GM23338 (cell line): ENCODE data around the gene GPX1. TPM values are rescaled to one million over a fixed set of nuclear protein-coding genes. Genes with fewer than 3 reads are reported as not detected.

Experiments used
- ATAC-seq: fragments of 200-7000 bp; cut with Tn5 transposase; 3 replicates; pipeline ENCODE4 v1.9.1; 2020
- DNase-seq: peaks from one replicate; pipeline ENCODE4 v3.0.0-alpha.2; 2015; ENCODE audit warnings: low spot score
- H2AFZ ChIP-seq: fragments of 200-600 bp; sonication (generic); 2 replicates; pipeline ENCODE4 v1.8.0; 2016; ENCODE audit warnings: antibody characterized with exemption, mild to moderate bottlenecking, moderate library complexity
- H3F3A ChIP-seq: fragments of 200-600 bp; sonication (generic); replicated peaks from 2 replicates; pipeline ENCODE4 v1.8.0; 2017; ENCODE audit warnings: antibody characterized with exemption, mixed run types, low read depth
- H3K27ac ChIP-seq: fragments of 200-600 bp; sonication (generic); 2 replicates; pipeline ENCODE4 v1.6.1; 2016; ENCODE audit warnings: low read depth
- H3K27me3 ChIP-seq: fragments of 200-600 bp; sonication (generic); 2 replicates; pipeline ENCODE4 v1.8.0; 2016; ENCODE audit warnings: mild to moderate bottlenecking, mixed run types, moderate library complexity; ENCODE audit not compliant: insufficient read depth
- H3K36me3 ChIP-seq: fragments of 200-600 bp; sonication (generic); 2 replicates; pipeline ENCODE4 v1.8.0; 2016; ENCODE audit warnings: mild to moderate bottlenecking; ENCODE audit not compliant: insufficient read depth
- H3K4me1 ChIP-seq: fragments of 200-600 bp; sonication (generic); 2 replicates; pipeline ENCODE4 v1.8.0; 2016; ENCODE audit warnings: mild to moderate bottlenecking, moderate library complexity; ENCODE audit not compliant: insufficient read depth
- H3K4me2 ChIP-seq: fragments of 200-600 bp; sonication (generic); 2 replicates; pipeline ENCODE4 v1.7.1; 2017; ENCODE audit warnings: mixed run types
- H3K4me3 ChIP-seq: fragments of 200-600 bp; sonication (generic); 2 replicates; pipeline ENCODE4 v1.6.1; 2016; ENCODE audit warnings: mixed run types
- H3K79me2 ChIP-seq: fragments of 200-600 bp; sonication (generic); replicated peaks from 2 replicates; pipeline ENCODE4 v1.8.0; 2017; ENCODE audit warnings: mild to moderate bottlenecking; ENCODE audit not compliant: insufficient read depth
- H3K9me2 ChIP-seq: fragments of 200-600 bp; sonication (generic); 2 replicates; pipeline ENCODE4 v1.8.0; 2017; ENCODE audit not compliant: insufficient read depth
- H4K20me1 ChIP-seq: fragments of 200-600 bp; sonication (generic); replicated peaks from 2 replicates; pipeline ENCODE4 v1.8.0; 2017; ENCODE audit warnings: mild to moderate bottlenecking; ENCODE audit not compliant: insufficient read depth
- H3K27ac Mint-ChIP-seq: 2 replicates; pipeline ENCODE4 v1.8.0; 2020; ENCODE audit warnings: inconsistent platforms, mild to moderate bottlenecking, moderate library complexity, mixed read lengths
- H3K27me3 Mint-ChIP-seq: 3 replicates; pipeline ENCODE4 v1.8.0; 2022; ENCODE audit warnings: low read depth, mild to moderate bottlenecking, moderate library complexity, mixed read lengths, inconsistent platforms; ENCODE audit not compliant: insufficient read depth, poor library complexity
- H3K36me3 Mint-ChIP-seq: 3 replicates; pipeline ENCODE4 v1.8.0; 2021; ENCODE audit warnings: low read depth, mild to moderate bottlenecking, inconsistent platforms, moderate library complexity, mixed read lengths
- H3K4me1 Mint-ChIP-seq: 3 replicates; pipeline ENCODE4 v1.8.0; 2020; ENCODE audit warnings: mild to moderate bottlenecking, inconsistent platforms, mixed read lengths
- H3K4me3 Mint-ChIP-seq: 3 replicates; pipeline ENCODE4 v1.8.0; 2021; ENCODE audit warnings: moderate library complexity, mild to moderate bottlenecking, inconsistent platforms, mixed read lengths
- H3K9me3 Mint-ChIP-seq: 3 replicates; pipeline ENCODE4 v1.8.0; 2020; ENCODE audit warnings: moderate library complexity, mild to moderate bottlenecking, inconsistent platforms, mixed read lengths
- CREB1 ChIP-seq: fragments of 250-450 bp; sonication (Bioruptor Pico); IDR thresholded peaks from 2 replicates; pipeline ENCODE4 v1.5.0; 2020; ENCODE audit warnings: low read depth, mild to moderate bottlenecking, moderate library complexity
- EZH2 ChIP-seq: fragments of 200-600 bp; sonication (generic); IDR thresholded peaks from one replicate; pipeline ENCODE4 v1.8.0; 2017; ENCODE audit warnings: antibody characterized with exemption, mild to moderate bottlenecking, low read depth; ENCODE audit not compliant: unreplicated experiment
- EZH2phosphoT487 ChIP-seq: fragments of 200-600 bp; sonication (generic); IDR thresholded peaks from one replicate; pipeline ENCODE4 v1.8.1; 2018; ENCODE audit warnings: antibody characterized with exemption; ENCODE audit not compliant: unreplicated experiment
- JUNB ChIP-seq: IDR thresholded peaks from one replicate; pipeline ENCODE4 v1.6.1; 2016; ENCODE audit warnings: antibody characterized with exemption; ENCODE audit not compliant: unreplicated experiment
- NANOG ChIP-seq: IDR thresholded peaks from 2 replicates; pipeline ENCODE4 v1.6.1; 2016; ENCODE audit warnings: antibody characterized with exemption, borderline replicate concordance
- POLR2AphosphoS5 ChIP-seq: IDR thresholded peaks from 2 replicates; pipeline ENCODE4 v1.6.1; 2016; ENCODE audit warnings: antibody characterized with exemption, low read depth
- STAT1 ChIP-seq: IDR thresholded peaks from one replicate; pipeline ENCODE4 v1.6.1; 2016; ENCODE audit warnings: antibody characterized with exemption; ENCODE audit not compliant: unreplicated experiment
- ZNF114 ChIP-seq: fragments of 250-450 bp; sonication (Bioruptor Pico); IDR thresholded peaks from 2 replicates; pipeline ENCODE4 v1.5.0; 2020; ENCODE audit warnings: mild to moderate bottlenecking, moderate library complexity
- ZNF331 ChIP-seq: fragments of 250-450 bp; sonication (Bioruptor Pico); IDR thresholded peaks from 2 replicates; pipeline ENCODE4 v1.5.0; 2020; ENCODE audit warnings: low read depth, mild to moderate bottlenecking, moderate library complexity
- polyA plus RNA-seq: library from polyadenylated mRNA; unstranded; fragments of >200 nt; fragmentation: Nextera tagmentation; extraction: Ambion mirVana; gene quantifications from 2 replicates; pipeline ENCODE4 v1.2.1, GENCODE V29; 2016
- total RNA-seq: library from RNA; depleted of rRNA; stranded (reverse); fragments of >200 nt; shearing (Covaris generic); gene quantifications from 2 replicates; pipeline ENCODE4 v1.2.3, GENCODE V29; 2014
- TF ChIP-seq, protein P1 (sequence below): IDR thresholded peaks from one replicate; pipeline ENCODE4 v1.6.1; 2018; ENCODE audit warnings: antibody characterized with exemption; ENCODE audit not compliant: unreplicated experiment
- TF ChIP-seq, protein P2 (sequence below), 2 experiments: fragments of 200-600 bp in 1 of 2; sonication (generic) in 1 of 2; conservative IDR thresholded peaks; 2 replicates each; pipeline versions ENCODE4 v1.5.1 to v1.6.1; 2016 to 2017; ENCODE audit warnings: antibody characterized with exemption in 2 of 2, low read depth in 2 of 2, mild to moderate bottlenecking in 2 of 2, moderate library complexity in 1 of 2
- TF ChIP-seq, protein P3 (sequence below): fragments of 250-450 bp; sonication (Bioruptor Pico); IDR thresholded peaks from 2 replicates; pipeline ENCODE4 v1.5.0; 2020; ENCODE audit warnings: mild to moderate bottlenecking, moderate library complexity
- TF ChIP-seq, protein P4 (sequence below): IDR thresholded peaks from 2 replicates; pipeline ENCODE4 v1.6.1; 2016; ENCODE audit warnings: antibody characterized with exemption

The GPX1 gene
- total and polyA plus RNA-seq, 2 experiments from 2014 or later, result 247 to 394 TPM

DNA sequence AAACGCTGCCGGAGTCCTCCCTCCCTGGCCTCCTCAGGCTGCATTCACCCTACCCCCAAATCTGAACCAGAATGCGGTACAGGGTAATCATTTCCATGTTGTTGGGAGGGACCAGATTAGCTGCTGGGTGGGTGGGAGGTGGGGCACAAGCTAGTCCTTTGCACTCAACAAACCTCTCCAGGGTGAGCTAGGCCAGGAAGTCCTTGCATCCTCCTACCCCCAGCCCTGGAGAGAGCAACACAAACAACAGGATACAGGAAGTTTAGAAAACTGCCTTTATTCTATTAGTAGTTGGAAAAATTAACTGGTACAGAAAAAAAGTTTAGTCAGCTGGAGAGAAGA lies 702 bp upstream of the GPX1 start:
- peak overlapping the region; percentile 96 for H3K4me3 Mint-ChIP-seq
- Histone ChIP-seq H3K27ac (peak overlapping the region; percentile 95), H3F3A (peaks cover 37% of the 10 kb centered on the region), H3K4me3 (peak overlapping the region; percentile 94), H3K4me2 (peak overlapping the region; percentile 92), H3K4me1 (peaks cover 14% of the 10 kb centered on the region; the same call in 1 of the 2 replicates), H2AFZ (no peak overlapping the region), H3K27me3 (no peaks in the 10 kb centered on the region), H3K79me2 (peaks cover 17% of the 10 kb centered on the region), H3K36me3 (peaks cover 38% of the 10 kb centered on the region), H4K20me1 (peaks cover 11% of the 10 kb centered on the region), H3K9me2 (no peaks in the 10 kb centered on the region)
- peak overlapping the region; percentile 95 for H3K27ac Mint-ChIP-seq
- H3K36me3 Mint-ChIP-seq, result peaks cover 80% of the 10 kb centered on the region
- peaks cover 12% of the 10 kb centered on the region for H3K27me3 Mint-ChIP-seq
- TF ChIP-seq NANOG (no peak), POLR2AphosphoS5 (no peak), EZH2 (no peak), EZH2phosphoT487 (no peak), ZNF114 (CRISPR knock-in tag) (no peak), CREB1 (CRISPR knock-in tag) (no peak), ZNF331 (CRISPR knock-in tag) (no peak), JUNB (no peak), STAT1 (no peak)
- TF ChIP-seq, protein P1, sequence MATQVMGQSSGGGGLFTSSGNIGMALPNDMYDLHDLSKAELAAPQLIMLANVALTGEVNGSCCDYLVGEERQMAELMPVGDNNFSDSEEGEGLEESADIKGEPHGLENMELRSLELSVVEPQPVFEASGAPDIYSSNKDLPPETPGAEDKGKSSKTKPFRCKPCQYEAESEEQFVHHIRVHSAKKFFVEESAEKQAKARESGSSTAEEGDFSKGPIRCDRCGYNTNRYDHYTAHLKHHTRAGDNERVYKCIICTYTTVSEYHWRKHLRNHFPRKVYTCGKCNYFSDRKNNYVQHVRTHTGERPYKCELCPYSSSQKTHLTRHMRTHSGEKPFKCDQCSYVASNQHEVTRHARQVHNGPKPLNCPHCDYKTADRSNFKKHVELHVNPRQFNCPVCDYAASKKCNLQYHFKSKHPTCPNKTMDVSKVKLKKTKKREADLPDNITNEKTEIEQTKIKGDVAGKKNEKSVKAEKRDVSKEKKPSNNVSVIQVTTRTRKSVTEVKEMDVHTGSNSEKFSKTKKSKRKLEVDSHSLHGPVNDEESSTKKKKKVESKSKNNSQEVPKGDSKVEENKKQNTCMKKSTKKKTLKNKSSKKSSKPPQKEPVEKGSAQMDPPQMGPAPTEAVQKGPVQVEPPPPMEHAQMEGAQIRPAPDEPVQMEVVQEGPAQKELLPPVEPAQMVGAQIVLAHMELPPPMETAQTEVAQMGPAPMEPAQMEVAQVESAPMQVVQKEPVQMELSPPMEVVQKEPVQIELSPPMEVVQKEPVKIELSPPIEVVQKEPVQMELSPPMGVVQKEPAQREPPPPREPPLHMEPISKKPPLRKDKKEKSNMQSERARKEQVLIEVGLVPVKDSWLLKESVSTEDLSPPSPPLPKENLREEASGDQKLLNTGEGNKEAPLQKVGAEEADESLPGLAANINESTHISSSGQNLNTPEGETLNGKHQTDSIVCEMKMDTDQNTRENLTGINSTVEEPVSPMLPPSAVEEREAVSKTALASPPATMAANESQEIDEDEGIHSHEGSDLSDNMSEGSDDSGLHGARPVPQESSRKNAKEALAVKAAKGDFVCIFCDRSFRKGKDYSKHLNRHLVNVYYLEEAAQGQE, result no peak
- TF ChIP-seq, protein P2, sequence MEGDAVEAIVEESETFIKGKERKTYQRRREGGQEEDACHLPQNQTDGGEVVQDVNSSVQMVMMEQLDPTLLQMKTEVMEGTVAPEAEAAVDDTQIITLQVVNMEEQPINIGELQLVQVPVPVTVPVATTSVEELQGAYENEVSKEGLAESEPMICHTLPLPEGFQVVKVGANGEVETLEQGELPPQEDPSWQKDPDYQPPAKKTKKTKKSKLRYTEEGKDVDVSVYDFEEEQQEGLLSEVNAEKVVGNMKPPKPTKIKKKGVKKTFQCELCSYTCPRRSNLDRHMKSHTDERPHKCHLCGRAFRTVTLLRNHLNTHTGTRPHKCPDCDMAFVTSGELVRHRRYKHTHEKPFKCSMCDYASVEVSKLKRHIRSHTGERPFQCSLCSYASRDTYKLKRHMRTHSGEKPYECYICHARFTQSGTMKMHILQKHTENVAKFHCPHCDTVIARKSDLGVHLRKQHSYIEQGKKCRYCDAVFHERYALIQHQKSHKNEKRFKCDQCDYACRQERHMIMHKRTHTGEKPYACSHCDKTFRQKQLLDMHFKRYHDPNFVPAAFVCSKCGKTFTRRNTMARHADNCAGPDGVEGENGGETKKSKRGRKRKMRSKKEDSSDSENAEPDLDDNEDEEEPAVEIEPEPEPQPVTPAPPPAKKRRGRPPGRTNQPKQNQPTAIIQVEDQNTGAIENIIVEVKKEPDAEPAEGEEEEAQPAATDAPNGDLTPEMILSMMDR (conservative IDR thresholded peaks at IDR 0.05; ENCODE audit: low read depth in 2 of 2), result no peak
- TF ChIP-seq, protein P3, sequence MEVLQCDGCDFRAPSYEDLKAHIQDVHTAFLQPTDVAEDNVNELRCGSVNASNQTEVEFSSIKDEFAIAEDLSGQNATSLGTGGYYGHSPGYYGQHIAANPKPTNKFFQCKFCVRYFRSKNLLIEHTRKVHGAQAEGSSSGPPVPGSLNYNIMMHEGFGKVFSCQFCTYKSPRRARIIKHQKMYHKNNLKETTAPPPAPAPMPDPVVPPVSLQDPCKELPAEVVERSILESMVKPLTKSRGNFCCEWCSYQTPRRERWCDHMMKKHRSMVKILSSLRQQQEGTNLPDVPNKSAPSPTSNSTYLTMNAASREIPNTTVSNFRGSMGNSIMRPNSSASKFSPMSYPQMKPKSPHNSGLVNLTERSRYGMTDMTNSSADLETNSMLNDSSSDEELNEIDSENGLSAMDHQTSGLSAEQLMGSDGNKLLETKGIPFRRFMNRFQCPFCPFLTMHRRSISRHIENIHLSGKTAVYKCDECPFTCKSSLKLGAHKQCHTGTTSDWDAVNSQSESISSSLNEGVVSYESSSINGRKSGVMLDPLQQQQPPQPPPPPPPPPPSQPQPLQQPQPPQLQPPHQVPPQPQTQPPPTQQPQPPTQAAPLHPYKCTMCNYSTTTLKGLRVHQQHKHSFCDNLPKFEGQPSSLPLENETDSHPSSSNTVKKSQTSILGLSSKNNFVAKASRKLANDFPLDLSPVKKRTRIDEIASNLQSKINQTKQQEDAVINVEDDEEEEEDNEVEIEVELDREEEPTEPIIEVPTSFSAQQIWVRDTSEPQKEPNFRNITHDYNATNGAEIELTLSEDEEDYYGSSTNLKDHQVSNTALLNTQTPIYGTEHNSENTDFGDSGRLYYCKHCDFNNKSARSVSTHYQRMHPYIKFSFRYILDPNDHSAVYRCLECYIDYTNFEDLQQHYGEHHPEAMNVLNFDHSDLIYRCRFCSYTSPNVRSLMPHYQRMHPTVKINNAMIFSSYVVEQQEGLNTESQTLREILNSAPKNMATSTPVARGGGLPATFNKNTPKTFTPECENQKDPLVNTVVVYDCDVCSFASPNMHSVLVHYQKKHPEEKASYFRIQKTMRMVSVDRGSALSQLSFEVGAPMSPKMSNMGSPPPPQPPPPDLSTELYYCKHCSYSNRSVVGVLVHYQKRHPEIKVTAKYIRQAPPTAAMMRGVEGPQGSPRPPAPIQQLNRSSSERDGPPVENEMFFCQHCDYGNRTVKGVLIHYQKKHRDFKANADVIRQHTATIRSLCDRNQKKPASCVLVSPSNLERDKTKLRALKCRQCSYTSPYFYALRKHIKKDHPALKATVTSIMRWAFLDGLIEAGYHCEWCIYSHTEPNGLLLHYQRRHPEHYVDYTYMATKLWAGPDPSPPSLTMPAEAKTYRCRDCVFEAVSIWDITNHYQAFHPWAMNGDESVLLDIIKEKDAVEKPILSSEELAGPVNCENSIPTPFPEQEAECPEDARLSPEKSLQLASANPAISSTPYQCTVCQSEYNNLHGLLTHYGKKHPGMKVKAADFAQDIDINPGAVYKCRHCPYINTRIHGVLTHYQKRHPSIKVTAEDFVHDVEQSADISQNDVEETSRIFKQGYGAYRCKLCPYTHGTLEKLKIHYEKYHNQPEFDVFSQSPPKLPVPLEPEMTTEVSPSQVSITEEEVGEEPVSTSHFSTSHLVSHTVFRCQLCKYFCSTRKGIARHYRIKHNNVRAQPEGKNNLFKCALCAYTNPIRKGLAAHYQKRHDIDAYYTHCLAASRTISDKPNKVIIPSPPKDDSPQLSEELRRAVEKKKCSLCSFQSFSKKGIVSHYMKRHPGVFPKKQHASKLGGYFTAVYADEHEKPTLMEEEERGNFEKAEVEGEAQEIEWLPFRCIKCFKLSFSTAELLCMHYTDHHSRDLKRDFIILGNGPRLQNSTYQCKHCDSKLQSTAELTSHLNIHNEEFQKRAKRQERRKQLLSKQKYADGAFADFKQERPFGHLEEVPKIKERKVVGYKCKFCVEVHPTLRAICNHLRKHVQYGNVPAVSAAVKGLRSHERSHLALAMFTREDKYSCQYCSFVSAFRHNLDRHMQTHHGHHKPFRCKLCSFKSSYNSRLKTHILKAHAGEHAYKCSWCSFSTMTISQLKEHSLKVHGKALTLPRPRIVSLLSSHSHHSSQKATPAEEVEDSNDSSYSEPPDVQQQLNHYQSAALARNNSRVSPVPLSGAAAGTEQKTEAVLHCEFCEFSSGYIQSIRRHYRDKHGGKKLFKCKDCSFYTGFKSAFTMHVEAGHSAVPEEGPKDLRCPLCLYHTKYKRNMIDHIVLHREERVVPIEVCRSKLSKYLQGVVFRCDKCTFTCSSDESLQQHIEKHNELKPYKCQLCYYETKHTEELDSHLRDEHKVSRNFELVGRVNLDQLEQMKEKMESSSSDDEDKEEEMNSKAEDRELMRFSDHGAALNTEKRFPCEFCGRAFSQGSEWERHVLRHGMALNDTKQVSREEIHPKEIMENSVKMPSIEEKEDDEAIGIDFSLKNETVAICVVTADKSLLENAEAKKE (CRISPR knock-in tag), result no peak
- TF ChIP-seq, protein P4, sequence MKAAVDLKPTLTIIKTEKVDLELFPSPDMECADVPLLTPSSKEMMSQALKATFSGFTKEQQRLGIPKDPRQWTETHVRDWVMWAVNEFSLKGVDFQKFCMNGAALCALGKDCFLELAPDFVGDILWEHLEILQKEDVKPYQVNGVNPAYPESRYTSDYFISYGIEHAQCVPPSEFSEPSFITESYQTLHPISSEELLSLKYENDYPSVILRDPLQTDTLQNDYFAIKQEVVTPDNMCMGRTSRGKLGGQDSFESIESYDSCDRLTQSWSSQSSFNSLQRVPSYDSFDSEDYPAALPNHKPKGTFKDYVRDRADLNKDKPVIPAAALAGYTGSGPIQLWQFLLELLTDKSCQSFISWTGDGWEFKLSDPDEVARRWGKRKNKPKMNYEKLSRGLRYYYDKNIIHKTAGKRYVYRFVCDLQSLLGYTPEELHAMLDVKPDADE, result no peak
- H3K4me1 Mint-ChIP-seq, result peaks cover 24% of the 10 kb centered on the region
- DNase-seq (no peak), ATAC-seq (peak; percentile 4)
- no peaks in the 10 kb centered on the region for H3K9me3 Mint-ChIP-seq
